ENCODE results near the gene LRRC57.

Gene LRRC57

DNA sequence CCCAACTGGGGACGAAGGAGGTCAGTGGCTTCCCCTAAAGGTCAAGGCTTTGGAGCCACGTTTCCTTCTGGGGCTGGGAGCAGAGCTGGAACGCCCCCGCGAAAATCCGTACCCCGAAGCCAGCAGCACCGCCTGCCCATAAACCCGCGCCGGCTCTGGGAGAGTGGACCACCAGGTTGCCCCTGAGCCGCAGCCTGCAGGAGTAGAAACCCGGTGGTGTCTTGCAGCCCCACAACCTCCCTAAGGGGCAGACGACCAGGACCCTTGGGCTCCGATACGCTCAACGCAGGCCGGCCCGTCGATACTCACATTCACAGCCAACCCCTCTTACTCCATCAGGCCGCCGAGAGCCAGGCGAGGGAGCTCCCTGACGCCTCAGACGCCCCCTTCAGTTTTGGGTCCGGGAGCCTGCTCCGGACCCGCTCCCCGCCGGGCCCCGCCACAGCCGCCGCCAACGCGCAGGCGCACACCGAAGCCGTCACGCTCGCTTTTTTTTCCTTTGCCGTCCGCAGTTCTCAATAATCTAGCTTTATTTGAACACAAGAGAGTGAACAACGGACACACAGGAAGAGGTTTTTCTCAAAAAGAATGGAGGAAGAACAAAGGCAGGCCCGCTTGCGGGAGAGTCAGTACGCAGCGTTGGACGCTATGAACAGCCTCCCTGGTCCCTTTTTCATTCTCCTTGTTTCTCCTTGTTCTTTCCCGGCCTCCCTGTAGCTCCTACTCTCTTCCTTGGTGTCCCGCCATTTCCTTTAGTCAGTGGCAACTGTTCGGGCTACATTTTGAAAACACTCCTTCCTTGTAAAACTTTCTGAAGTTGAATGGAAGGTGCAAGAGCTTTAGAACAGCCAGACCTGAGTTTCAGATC, 57.7 kb downstream of the LRRC57 start, which contains the start of gene ZNF106:
TSS of gene ZNF106 (minus strand) at position 471 of the 868 bp plus-strand sequence. CDS start 18,852 bp downstream, outside the sequence.
- DNase-seq (ENCODE audit: low read depth) = peak; percentile 92

- peak; percentile 21 for DNase-seq (ENCODE audit: low read depth)
Measured at GRCh38 chr15:42490291-42490670, 58.3 kb downstream of the LRRC57 start.
